HG03064 (cell line): Measurements from ENCODE around the gene ISLR2.
"Not testable (repeated sequence)": the region's sequence is repeated elsewhere in the genome, so short reads cannot be mapped to it uniquely, and the experiment has no call there.

Experiments used
- ATAC-seq: cut with Tn5 transposase; IDR thresholded peaks from one replicate; pipeline ENCODE4 v1.9.1; 2021; ENCODE audit warnings: low read depth; ENCODE audit not compliant: unreplicated experiment

Gene ISLR2

GRCh38 chr15:74130155-74130848 is at the start of gene ISLR2:
TSS of gene ISLR2 (plus strand) at chr15:74130586. CDS start at chr15:74132755, 2,169 bp downstream.
- ATAC-seq, result no peak

- not testable (repeated sequence) for ATAC-seq
These were observed 47.9 kb upstream of the ISLR2 start, which contains the start of gene GOLGA6A for GRCh38 chr15:74082450-74082849. TSS of gene GOLGA6A (minus strand) at chr15:74082550. CDS start at chr15:74082509, 41 bp downstream.

GRCh38 chr15:74094567-74094966 is 35.8 kb upstream of the ISLR2 start:
- not testable (repeated sequence) for ATAC-seq

GRCh38 chr15:74095610-74096009 is 34.8 kb upstream of the ISLR2 start:
- not testable (repeated sequence) for ATAC-seq

- not testable (repeated sequence) for ATAC-seq
These were observed 33.5 kb upstream of the ISLR2 start for GRCh38 chr15:74096753-74097474.

- peak; percentile 61 for ATAC-seq
These were observed 30.2 kb upstream of the ISLR2 start for GRCh38 chr15:74099963-74100733.

GRCh38 chr15:74108111-74108510 is 22.3 kb upstream of the ISLR2 start:
- no peak for ATAC-seq

- ATAC-seq, result not testable (repeated sequence)
These were observed 21.8 kb upstream of the ISLR2 start for GRCh38 chr15:74108611-74109010.

- no peak for ATAC-seq
These were observed 20.7 kb upstream of the ISLR2 start for GRCh38 chr15:74109713-74110112.

GRCh38 chr15:74120426-74120825 is 10.0 kb upstream of the ISLR2 start:
- ATAC-seq, result no peak

GRCh38 chr15:74121039-74121438 is 9.3 kb upstream of the ISLR2 start:
- ATAC-seq, result no peak

GRCh38 chr15:74121858-74122257 is 8.5 kb upstream of the ISLR2 start:
- ATAC-seq, result no peak

GRCh38 chr15:74122403-74123130 is 7.8 kb upstream of the ISLR2 start:
- no peak for ATAC-seq

GRCh38 chr15:74123131-74123429 is 7.3 kb upstream of the ISLR2 start:
- ATAC-seq, result no peak

- ATAC-seq, result no peak
These were observed 6.7 kb upstream of the ISLR2 start for GRCh38 chr15:74123658-74124057.

GRCh38 chr15:74124196-74124595 is 6.2 kb upstream of the ISLR2 start:
- no peak for ATAC-seq

GRCh38 chr15:74124759-74125158 is 5.6 kb upstream of the ISLR2 start:
- no peak for ATAC-seq

- no peak for ATAC-seq
These were observed 3.0 kb upstream of the ISLR2 start for GRCh38 chr15:74127255-74127953.

- ATAC-seq, result no peak
These were observed 2.2 kb upstream of the ISLR2 start for GRCh38 chr15:74127954-74128784.
